NCI-H748 (cell line): ENCODE measurements around the gene PANX2.
A peak's percentile ranks its signal among the peaks of the same experiment; 100 is the strongest.
"Not testable (repeated sequence)": the region's sequence is repeated elsewhere in the genome, so short reads cannot be mapped to it uniquely, and the experiment has no call there.

ENCODE experiments used
- DNase-seq: peaks from one replicate; lab custom pipeline; 2025; ENCODE audit not compliant: unreplicated experiment; lab: John Stamatoyannopoulos, UW

The PANX2 gene

GRCh38 chr22:50197000-50197800 is 26.7 kb downstream of the PANX2 start:
- no peak for DNase-seq

- DNase-seq: no peak
These were observed 27.5 kb downstream of the PANX2 start for GRCh38 chr22:50197856-50198623.

GRCh38 chr22:50198624-50199017 is 28.1 kb downstream of the PANX2 start:
- no peak for DNase-seq

- DNase-seq: no peak
These were observed 28.8 kb downstream of the PANX2 start for GRCh38 chr22:50199251-50199721.

GRCh38 chr22:50199829-50200460 is 29.4 kb downstream of the PANX2 start:
- peak; percentile 53 for DNase-seq

- peak; percentile 89 for DNase-seq
These were observed 30.1 kb downstream of the PANX2 start, which contains the start of gene SELENOO for GRCh38 chr22:50200461-50201190. TSS of gene SELENOO (plus strand) at chr22:50201011. CDS start at chr22:50201037, 26 bp downstream.

- peak; percentile 63 for DNase-seq
These were observed 30.9 kb downstream of the PANX2 start for GRCh38 chr22:50201191-50202129.

- peak; percentile 49 for DNase-seq
These were observed 31.7 kb downstream of the PANX2 start for GRCh38 chr22:50202130-50202666.

- no peak for DNase-seq
These were observed 32.8 kb downstream of the PANX2 start for GRCh38 chr22:50203288-50203687.

- DNase-seq: no peak
These were observed 34.0 kb downstream of the PANX2 start for GRCh38 chr22:50204571-50204970.

GRCh38 chr22:50204998-50205397 is 34.5 kb downstream of the PANX2 start:
- DNase-seq: not testable (repeated sequence)

- DNase-seq: no peak
These were observed 35.4 kb downstream of the PANX2 start for GRCh38 chr22:50205781-50206569.

GRCh38 chr22:50206599-50206998 is 36.1 kb downstream of the PANX2 start:
- no peak for DNase-seq

GRCh38 chr22:50207383-50208140 is 37.0 kb downstream of the PANX2 start:
- DNase-seq: no peak

GRCh38 chr22:50208430-50208938 is 38.0 kb downstream of the PANX2 start:
- DNase-seq: no peak

GRCh38 chr22:50208939-50209892 is 38.7 kb downstream of the PANX2 start:
- DNase-seq: no peak

- DNase-seq: peak; percentile 51
These were observed 39.4 kb downstream of the PANX2 start for GRCh38 chr22:50209893-50210292.
